HG03571 (cell line): ENCODE data around the gene CLIP4.

Experiments used
- ATAC-seq: cut with Tn5 transposase; IDR thresholded peaks from one replicate; pipeline ENCODE4 v1.9.1; 2021; ENCODE audit not compliant: unreplicated experiment

CLIP4 gene

GRCh38 chr2:29186817-29187216 lies 71.6 kb downstream of the CLIP4 start:
- no peak for ATAC-seq

- no peak for ATAC-seq
These were observed 72.7 kb downstream of the CLIP4 start for GRCh38 chr2:29187926-29188325.

- ATAC-seq, result no peak
These were observed 73.8 kb downstream of the CLIP4 start for GRCh38 chr2:29189052-29189451.

- ATAC-seq, result no peak
These were observed 76.6 kb downstream of the CLIP4 start for GRCh38 chr2:29191817-29192216.

GRCh38 chr2:29192526-29192925 lies 77.3 kb downstream of the CLIP4 start:
- no peak for ATAC-seq

GRCh38 chr2:29193111-29193510 lies 77.9 kb downstream of the CLIP4 start:
- ATAC-seq, result no peak

- no peak for ATAC-seq
These were observed 78.5 kb downstream of the CLIP4 start for GRCh38 chr2:29193681-29194080.

GRCh38 chr2:29195796-29196195 lies 80.6 kb downstream of the CLIP4 start:
- no peak for ATAC-seq

- ATAC-seq, result no peak
These were observed 81.9 kb downstream of the CLIP4 start for GRCh38 chr2:29196792-29197788.

- no peak for ATAC-seq
These were observed 86.8 kb downstream of the CLIP4 start for GRCh38 chr2:29201979-29202378.

- no peak for ATAC-seq
These were observed 87.7 kb downstream of the CLIP4 start for GRCh38 chr2:29202819-29203495.

GRCh38 chr2:29206941-29207340 lies 91.7 kb downstream of the CLIP4 start:
- no peak for ATAC-seq

- ATAC-seq, result no peak
These were observed 92.3 kb downstream of the CLIP4 start for GRCh38 chr2:29207352-29208148.

GRCh38 chr2:29209551-29209950 lies 94.3 kb downstream of the CLIP4 start:
- no peak for ATAC-seq

GRCh38 chr2:29212009-29212408 lies 96.8 kb downstream of the CLIP4 start:
- no peak for ATAC-seq

- no peak for ATAC-seq
These were observed 98.7 kb downstream of the CLIP4 start for GRCh38 chr2:29213888-29214291.

- no peak for ATAC-seq
These were observed 99.9 kb downstream of the CLIP4 start for GRCh38 chr2:29215073-29215472.

GRCh38 chr2:29215739-29216608 lies 100.8 kb downstream of the CLIP4 start:
- no peak for ATAC-seq

GRCh38 chr2:29216609-29216909 lies 101.3 kb downstream of the CLIP4 start:
- ATAC-seq, result no peak

GRCh38 chr2:29218071-29218470 lies 102.9 kb downstream of the CLIP4 start:
- ATAC-seq, result no peak
